GM12878 (cell line): ENCODE measurements around the gene NEK7. TPM values are rescaled to one million over a fixed set of nuclear protein-coding genes. Genes with fewer than 3 reads are reported as not detected.

Experiments used
- ATAC-seq: fragments of 200-7000 bp; cut with Tn5 transposase; 3 replicates; pipeline ENCODE4 v1.9.1; 2020; ENCODE audit warnings: mild to moderate bottlenecking, moderate library complexity
- BruUV-seq: library from RNA; stranded (reverse); fragments of 400-500 nt; replicated peaks from 2 replicates; lab custom pipeline; 2021; lab: Mats Ljungman, UMichigan
- CTCF ChIA-PET: fragments of 300-600 bp; sonication (Branson Sonifier 250); formaldehyde crosslinking; extraction: SDS; loops from one replicate; lab custom pipeline; 2021; ENCODE audit warnings: inconsistent platforms; lab: Yijun Ruan, JAX
- POLR2A ChIA-PET: fragments of 350-600 bp; formaldehyde crosslinking; extraction: SDS; loops from one replicate; lab custom pipeline; 2021; ENCODE audit warnings: inconsistent platforms; lab: Charles Lee
- RAD21 ChIA-PET: fragments of 300-600 bp; sonication (Branson Sonifier 250); formaldehyde crosslinking; loops from one replicate; lab custom pipeline; 2023; ENCODE audit warnings: antibody characterized with exemption; ENCODE audit not compliant: unreplicated experiment; lab: Charles Lee
- SMC1A ChIA-PET: fragments of 300-600 bp; sonication (Branson Sonifier 250); formaldehyde crosslinking; loops from one replicate; lab custom pipeline; 2023; ENCODE audit not compliant: unreplicated experiment, uncharacterized antibody; lab: Charles Lee
- DNase-seq: peaks from one replicate; pipeline ENCODE4 v3.0.0-alpha.2; 2011; ENCODE audit warnings: low read depth, low spot score
- FAIRE-seq: peaks from 3 replicates; lab custom pipeline; 2011; peaks lifted over from hg19 to GRCh38; lab: Jason Lieb, UNC
- H2AFZ ChIP-seq: 2 replicates; pipeline ENCODE4 v1.6.0; 2011; ENCODE audit warnings: low read depth, low read length, control low read depth; ENCODE audit not compliant: control insufficient read depth
- H3K27ac ChIP-seq: 2 replicates; pipeline ENCODE4 v1.5.1; 2011; ENCODE audit warnings: control low read depth; ENCODE audit not compliant: control insufficient read depth, insufficient read depth
- H3K27me3 ChIP-seq, 2 experiments: replicated peaks in 1 of 2; 2 replicates each; pipeline versions ENCODE4 v1.6.0 to v1.6.1; 2011; ENCODE audit warnings: low read length in 1 of 2; ENCODE audit not compliant: control insufficient read depth in 2 of 2, insufficient read depth in 2 of 2
- H3K36me3 ChIP-seq, 2 experiments: 2 replicates each; pipeline ENCODE4 v1.5.1; 2011; ENCODE audit warnings: low read length in 1 of 2; ENCODE audit not compliant: control insufficient read depth in 2 of 2, insufficient read depth in 2 of 2
- H3K4me1 ChIP-seq: 2 replicates; pipeline ENCODE4 v1.6.1; 2011; ENCODE audit warnings: mild to moderate bottlenecking, low read length, moderate library complexity, mixed read lengths; ENCODE audit not compliant: control insufficient read depth, insufficient read depth
- H3K4me2 ChIP-seq: 2 replicates; pipeline ENCODE4 v1.6.0; 2011; ENCODE audit warnings: control low read depth; ENCODE audit not compliant: control insufficient read depth, insufficient read depth
- H3K4me3 ChIP-seq: fragments of 200-600 bp; sonication (generic); 2 replicates; pipeline ENCODE4 v1.5.1; 2016
- H3K79me2 ChIP-seq: 2 replicates; pipeline ENCODE4 v1.6.0; 2011; ENCODE audit warnings: low read length; ENCODE audit not compliant: control insufficient read depth, insufficient read depth
- H3K9ac ChIP-seq: 2 replicates; pipeline ENCODE4 v1.8.0; 2011; ENCODE audit warnings: low read length, control low read depth, mixed read lengths; ENCODE audit not compliant: control insufficient read depth, insufficient read depth
- H3K9me3 ChIP-seq: replicated peaks from 3 replicates; pipeline ENCODE4 v1.5.1; 2011; ENCODE audit warnings: mild to moderate bottlenecking, low read length; ENCODE audit not compliant: control insufficient read depth, insufficient read depth
- H4K20me1 ChIP-seq: 2 replicates; pipeline ENCODE4 v1.6.0; 2011; ENCODE audit not compliant: control insufficient read depth, insufficient read depth
- FOXM1 ChIP-seq: IDR thresholded peaks from 2 replicates; pipeline ENCODE4 v1.6.1; 2012; ENCODE audit warnings: low read depth, mild to moderate bottlenecking, inconsistent platforms, low read length, moderate library complexity
- HDAC2 ChIP-seq: fragments of 200-600 bp; sonication (generic); IDR thresholded peaks from 2 replicates; pipeline ENCODE4 v1.6.1; 2017
- IRF3 ChIP-seq: fragments of 450-650 bp; IDR thresholded peaks from 2 replicates; pipeline ENCODE4 v1.6.1; 2014; ENCODE audit warnings: mild to moderate bottlenecking
- KDM1A ChIP-seq: fragments of 200-600 bp; sonication (generic); IDR thresholded peaks from 2 replicates; pipeline ENCODE4 v1.6.1; 2016; ENCODE audit warnings: borderline replicate concordance
- NKRF ChIP-seq: fragments of 450-650 bp; conservative IDR thresholded peaks from 2 replicates; pipeline ENCODE4 v1.6.1; 2017; ENCODE audit warnings: mild to moderate bottlenecking, moderate library complexity
- POLR2AphosphoS5 ChIP-seq: IDR thresholded peaks from 2 replicates; pipeline ENCODE4 v1.6.1; 2011; ENCODE audit warnings: mild to moderate bottlenecking, low read length, inconsistent platforms
- RAD21 ChIP-seq: IDR thresholded peaks from 2 replicates; pipeline ENCODE4 v1.6.1; 2011; ENCODE audit warnings: mild to moderate bottlenecking, low read depth, low read length, moderate library complexity; ENCODE audit not compliant: insufficient read depth
- STAT1 ChIP-seq: fragments of 450-650 bp; conservative IDR thresholded peaks from 2 replicates; pipeline ENCODE4 v1.6.1; 2014; ENCODE audit warnings: antibody characterized with exemption, mild to moderate bottlenecking
- SUPT20H ChIP-seq: IDR thresholded peaks from 2 replicates; pipeline ENCODE4 v1.6.1; 2011; ENCODE audit warnings: low read depth, mild to moderate bottlenecking, low read length, moderate library complexity, borderline replicate concordance; ENCODE audit not compliant: control insufficient read depth
- SUZ12 ChIP-seq: fragments of 200-600 bp; sonication (generic); IDR thresholded peaks from one replicate; pipeline ENCODE4 v1.6.1; 2018; ENCODE audit warnings: antibody characterized with exemption, mild to moderate bottlenecking; ENCODE audit not compliant: unreplicated experiment
- YBX1 ChIP-seq: fragments of 450-650 bp; IDR thresholded peaks from 2 replicates; pipeline ENCODE4 v1.6.1; 2016; ENCODE audit warnings: antibody characterized with exemption
- ZNF24 ChIP-seq: fragments of 450-650 bp; IDR thresholded peaks from 2 replicates; pipeline ENCODE4 v1.6.1; 2017; ENCODE audit warnings: antibody characterized with exemption, mild to moderate bottlenecking
- WGBS: methylation state at CpG from one replicate; pipeline ENCODE4 v1.1.6; 2016; ENCODE audit warnings: low lambda C conversion rate; ENCODE audit not compliant: insufficient replicate concordance, insufficient coverage; ENCODE audit errors: missing lambda C conversion rate; 5-methylcytosine and 5-hydroxymethylcytosine counted together
- in situ Hi-C: fragments of 300-500 bp; cut with MboI; formaldehyde crosslinking; loops from 9 replicates; pipeline ENCODE4 v1.14.3; 2018; ENCODE audit warnings: mixed read lengths
- intact Hi-C: fragments of 100-400 bp; cut with micrococcal nuclease; formaldehyde crosslinking; loops from one replicate; pipeline ENCODE4 v1.14.2; 2022; ENCODE audit not compliant: unreplicated experiment
- polyA plus RNA-seq, 11 experiments: library from polyadenylated mRNA; depleted of rRNA in 4 of 11; unstranded in 6 of 11; stranded (reverse) in 5 of 11; fragments of >200 nt; fragmentation: Nextera tagmentation in 4 of 11; fragmentation: Illumina TruSeq in 1 of 11; extraction: Ambion mirVana in 4 of 11; extraction: Trizol in 1 of 11; gene quantifications; 1 replicate in 1 of 11; 2 replicates in 10 of 11; pipeline versions ENCODE4 v1.2.1 to v1.2.3, GENCODE V29; 2011 to 2016; ENCODE audit warnings: inconsistent platforms in 2 of 11, missing spikeins in 2 of 11, low read depth in 1 of 11
- total RNA-seq, 4 experiments: library from RNA; depleted of rRNA in 3 of 4; stranded (reverse); fragments of >200 nt in 3 of 4; fragmentation: Illumina TruSeq in 1 of 4; extraction: Trizol in 1 of 4; gene quantifications; 2 replicates each; pipeline versions ENCODE4 v1.2.1 to v1.2.3, GENCODE V29; 2013 to 2021

The NEK7 gene
- total and polyA plus RNA-seq, 10 of the 15 experiments (the other 5 are each of a cell fraction or from before 2014, with no cell fraction given): 9.4 to 77.7 (median 24.0) TPM

DNA sequence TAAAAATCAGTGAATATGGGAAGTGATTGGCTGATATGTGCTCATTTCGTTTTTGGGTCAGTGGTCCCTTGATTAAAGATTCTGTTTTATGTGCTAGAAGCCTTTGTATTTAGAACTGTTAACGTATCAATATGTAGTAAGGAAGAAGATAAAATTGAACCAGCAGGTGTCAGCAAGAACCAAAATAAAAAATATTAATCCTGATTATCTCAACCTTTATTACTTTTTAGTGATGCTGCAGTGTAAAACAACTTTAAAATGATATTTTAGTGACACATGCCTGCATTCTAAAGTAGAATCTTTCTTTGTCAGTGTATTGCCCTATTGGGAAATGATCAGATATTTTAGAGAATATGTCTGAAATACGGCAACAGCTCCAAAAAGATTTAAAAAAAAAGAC lies 49.5 kb downstream of the NEK7 start:
- H3K9ac ChIP-seq: no peak overlapping the region
- peaks cover 1% of the 10 kb centered on the region for H3K79me2 ChIP-seq
- DNase-seq (no peak), ATAC-seq (no peak)
- no peak overlapping the region for H3K4me2 ChIP-seq
- H3K4me3 ChIP-seq: no peak overlapping the region
- no TSS peak for BruUV-seq
- no peaks in the 10 kb centered on the region for H4K20me1 ChIP-seq
- H3K27ac ChIP-seq: no peak overlapping the region
- ChIA-PET RAD21 (no interaction called here), SMC1A (interaction anchor here (0.7 to 0.9 kb wide), 2 partner anchors 34 to 120 kb away, joined by 3 read pairs; no protein-coding TSS in a partner anchor), CTCF (no interaction called here)
- no peaks in the 10 kb centered on the region; the same call in 2 of the 3 replicates for H3K9me3 ChIP-seq
- H3K36me3 ChIP-seq: no peaks in the 10 kb centered on the region; a peak in 1 of 4 replicates
- no peak overlapping the region for H2AFZ ChIP-seq
- intact Hi-C loops: loop anchor here (10.0 kb wide), 1 partner anchor 259 kb away; no protein-coding TSS in a partner anchor
- H3K4me1 ChIP-seq: peaks cover 7% of the 10 kb centered on the region
- TF ChIP-seq NKRF (no peak), RAD21 (peak; percentile 31; the same call in 1 of the 2 replicates), POLR2AphosphoS5 (no peak)
- TF ChIP-seq, all 136 proteins: peak for 1
- no peaks in the 10 kb centered on the region for H3K27me3 ChIP-seq
- FAIRE-seq: no peak
- 89% methylated on average over 3 of the region's 3 CpGs for WGBS
- POLR2A ChIA-PET: no interaction called here
- in situ Hi-C loops: no loop called here

- Histone ChIP-seq H3K36me3 (peaks cover 0 to 8% of the 10 kb centered on the region in 2 experiments; a peak in 2 of 4 replicates), H3K4me2 (no peak overlapping the region), H3K4me3 (no peak overlapping the region), H3K9ac (no peak overlapping the region), H3K4me1 (no peaks in the 10 kb centered on the region), H4K20me1 (no peaks in the 10 kb centered on the region), H3K27ac (no peak overlapping the region), H3K79me2 (no peaks in the 10 kb centered on the region; the same call in none of the 2 replicates), H3K27me3 (no peaks in the 10 kb centered on the region), H3K9me3 (peaks cover 17% of the 10 kb centered on the region; the same call in 2 of the 3 replicates), H2AFZ (no peak overlapping the region)
- no peak for ATAC-seq
- WGBS: 96% methylated on average over 11 of the region's 11 CpGs
- in situ Hi-C loops (no loop called here), intact Hi-C loops (no loop called here)
- no peak for FAIRE-seq
- ChIA-PET CTCF (no interaction called here), POLR2A (no interaction called here), SMC1A (no interaction called here), RAD21 (no interaction called here)
- BruUV-seq: no TSS peak
- DNase-seq: no peak
- no peak for TF ChIP-seq FOXM1
- no peak for TF ChIP-seq ZNF24
- TF ChIP-seq SUZ12: no peak
- TF ChIP-seq HDAC2: no peak
- no peak for TF ChIP-seq KDM1A
- TF ChIP-seq SUPT20H: no peak
- TF ChIP-seq IRF3: no peak
- TF ChIP-seq YBX1: no peak
- no peak for TF ChIP-seq STAT1
These were observed 54.9 kb downstream of the NEK7 start for GRCh38 chr1:198211696-198212095.
